MM.1S (cell line): ENCODE data around the gene ALPL.

Experiments used
- EZH2 ChIP-seq: fragments of 300-600 bp; sonication (generic); optimal IDR thresholded peaks from 2 replicates; pipeline ENCODE3; 2017; ENCODE audit warnings: low read depth, mild to moderate bottlenecking, antibody characterized with exemption, low read length, mixed read lengths
- EZH2phosphoT487 ChIP-seq: fragments of 300-600 bp; sonication (generic); IDR thresholded peaks from 2 replicates; pipeline ENCODE4 v1.6.1; 2018; ENCODE audit warnings: antibody characterized with exemption, low read length
- TF ChIP-seq, protein P1 (sequence below): fragments of 300-600 bp; sonication (generic); IDR thresholded peaks from 2 replicates; pipeline ENCODE4 v1.5.1; 2016; ENCODE audit warnings: antibody characterized with exemption, low read length, mixed read lengths

DNA sequence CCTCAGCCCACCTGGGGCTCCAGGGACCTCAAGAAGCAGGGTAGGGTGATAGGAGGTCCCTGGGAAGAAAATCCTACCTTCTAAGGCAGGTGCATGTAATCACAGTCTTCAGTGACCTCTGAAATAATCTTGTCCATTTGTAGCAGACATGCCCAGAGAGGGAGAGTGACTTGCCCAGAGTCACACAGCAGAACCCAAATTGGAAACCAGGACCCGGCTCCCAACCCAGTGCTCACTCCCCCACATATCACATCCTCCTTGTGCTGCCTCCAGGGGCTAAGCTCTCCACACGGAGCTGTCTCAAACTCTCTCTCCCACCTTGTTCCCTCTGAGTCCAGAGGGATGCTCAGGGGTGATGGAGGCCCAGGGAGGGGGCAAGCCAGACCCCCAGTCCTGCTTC lies 87.4 kb downstream of the ALPL start:
- TF ChIP-seq, protein P1, sequence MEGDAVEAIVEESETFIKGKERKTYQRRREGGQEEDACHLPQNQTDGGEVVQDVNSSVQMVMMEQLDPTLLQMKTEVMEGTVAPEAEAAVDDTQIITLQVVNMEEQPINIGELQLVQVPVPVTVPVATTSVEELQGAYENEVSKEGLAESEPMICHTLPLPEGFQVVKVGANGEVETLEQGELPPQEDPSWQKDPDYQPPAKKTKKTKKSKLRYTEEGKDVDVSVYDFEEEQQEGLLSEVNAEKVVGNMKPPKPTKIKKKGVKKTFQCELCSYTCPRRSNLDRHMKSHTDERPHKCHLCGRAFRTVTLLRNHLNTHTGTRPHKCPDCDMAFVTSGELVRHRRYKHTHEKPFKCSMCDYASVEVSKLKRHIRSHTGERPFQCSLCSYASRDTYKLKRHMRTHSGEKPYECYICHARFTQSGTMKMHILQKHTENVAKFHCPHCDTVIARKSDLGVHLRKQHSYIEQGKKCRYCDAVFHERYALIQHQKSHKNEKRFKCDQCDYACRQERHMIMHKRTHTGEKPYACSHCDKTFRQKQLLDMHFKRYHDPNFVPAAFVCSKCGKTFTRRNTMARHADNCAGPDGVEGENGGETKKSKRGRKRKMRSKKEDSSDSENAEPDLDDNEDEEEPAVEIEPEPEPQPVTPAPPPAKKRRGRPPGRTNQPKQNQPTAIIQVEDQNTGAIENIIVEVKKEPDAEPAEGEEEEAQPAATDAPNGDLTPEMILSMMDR = no peak
- TF ChIP-seq EZH2phosphoT487 (no peak), EZH2 (no peak)
